Mesenchymal stem cell (in vitro differentiated cells and primary cell): ENCODE measurements around the gene GOLGA6L10.
A peak's percentile ranks its signal among the peaks of the same experiment; 100 is the strongest.
"Not testable (repeated sequence)": the region's sequence is repeated elsewhere in the genome, so short reads cannot be mapped to it uniquely, and the experiment has no call there.

Experiments
- DNase-seq: peaks from one replicate; pipeline ENCODE4 v3.0.0-alpha.2; 2013
- H2AFZ ChIP-seq: one replicate; pipeline ENCODE4 v1.6.1; 2013; ENCODE audit warnings: low read depth, mild to moderate bottlenecking, control low read depth, inconsistent platforms, low read length, moderate library complexity
- H2AK5ac ChIP-seq: 2 replicates; pipeline ENCODE4 v1.6.1; 2013; ENCODE audit warnings: low read length, moderate library complexity, mild to moderate bottlenecking, inconsistent platforms; ENCODE audit not compliant: severe bottlenecking
- H2BK120ac ChIP-seq: one replicate; pipeline ENCODE4 v1.6.1; 2013; ENCODE audit warnings: low read depth, mild to moderate bottlenecking, inconsistent platforms, low read length, moderate library complexity
- H2BK12ac ChIP-seq, 2 experiments: one replicate each; pipeline ENCODE4 v1.6.1; 2013; ENCODE audit warnings: inconsistent platforms in 2 of 2, low read length in 2 of 2, mild to moderate bottlenecking in 2 of 2, moderate library complexity in 2 of 2, control low read depth in 1 of 2
- H2BK15ac ChIP-seq: one replicate; pipeline ENCODE4 v1.6.1; 2013; ENCODE audit warnings: mild to moderate bottlenecking, low read depth, inconsistent platforms; ENCODE audit not compliant: poor library complexity, severe bottlenecking
- H2BK5ac ChIP-seq: 2 replicates; pipeline ENCODE4 v1.6.1; 2013; ENCODE audit warnings: low read depth, mild to moderate bottlenecking, low read length, control low read depth, inconsistent platforms; ENCODE audit not compliant: poor library complexity, severe bottlenecking
- H3K14ac ChIP-seq, 2 experiments: one replicate each; pipeline ENCODE4 v1.6.1; 2013; ENCODE audit warnings: inconsistent platforms in 2 of 2, low read length in 2 of 2, control low read depth in 1 of 2, mild to moderate bottlenecking in 1 of 2, moderate library complexity in 1 of 2
- H3K18ac ChIP-seq, 2 experiments: one replicate each; pipeline ENCODE4 v1.6.1; 2013; ENCODE audit warnings: inconsistent platforms in 2 of 2, low read length in 2 of 2, control low read depth in 1 of 2, low read depth in 1 of 2, mild to moderate bottlenecking in 1 of 2
- H3K23ac ChIP-seq, 2 experiments: one replicate each; pipeline ENCODE4 v1.6.1; 2013; ENCODE audit warnings: inconsistent platforms in 2 of 2, low read length in 2 of 2, mild to moderate bottlenecking in 2 of 2, moderate library complexity in 2 of 2, control low read depth in 1 of 2
- H3K27ac ChIP-seq: 2 replicates; pipeline ENCODE4 v1.5.1; 2013; ENCODE audit warnings: mild to moderate bottlenecking, moderate library complexity, low read length, control low read depth, inconsistent platforms; ENCODE audit not compliant: poor library complexity, severe bottlenecking
- H3K27me3 ChIP-seq, 2 experiments: 2 replicates each; pipeline versions ENCODE4 v1.6.1 to v1.7.0; 2013; ENCODE audit warnings: low read length in 2 of 2, mild to moderate bottlenecking in 2 of 2, moderate library complexity in 2 of 2, control low read depth in 1 of 2, inconsistent platforms in 1 of 2; ENCODE audit not compliant: control insufficient read depth in 1 of 2, insufficient read depth in 1 of 2
- H3K36me3 ChIP-seq, 2 experiments: 2 replicates each; pipeline versions ENCODE4 v1.6.1 to v1.7.0; 2013; ENCODE audit warnings: low read length in 2 of 2, control low read depth in 1 of 2, inconsistent platforms in 1 of 2, low read depth in 1 of 2, mild to moderate bottlenecking in 1 of 2; ENCODE audit not compliant: insufficient read depth in 2 of 2, control insufficient read depth in 1 of 2
- H3K4ac ChIP-seq, 2 experiments: one replicate each; pipeline ENCODE4 v1.6.1; 2013; ENCODE audit warnings: inconsistent platforms in 2 of 2, low read length in 2 of 2, mild to moderate bottlenecking in 2 of 2, moderate library complexity in 2 of 2, control low read depth in 1 of 2, low read depth in 1 of 2
- H3K4me1 ChIP-seq: 2 replicates; pipeline ENCODE4 v1.6.1; 2013; ENCODE audit warnings: low read depth, low read length, control low read depth; ENCODE audit not compliant: control insufficient read depth, insufficient read depth
- H3K4me2 ChIP-seq: 2 replicates; pipeline ENCODE4 v1.6.1; 2013; ENCODE audit warnings: low read length, mild to moderate bottlenecking, inconsistent platforms; ENCODE audit not compliant: poor library complexity, severe bottlenecking
- H3K4me3 ChIP-seq, 2 experiments: 2 replicates each; pipeline versions ENCODE4 v1.5.1 to v1.7.0; 2013; ENCODE audit warnings: low read length in 2 of 2, mild to moderate bottlenecking in 2 of 2, control low read depth in 1 of 2, low read depth in 1 of 2; ENCODE audit not compliant: insufficient read depth in 1 of 2
- H3K79me1 ChIP-seq: replicated peaks from 2 replicates; pipeline ENCODE4 v1.6.1; 2013; ENCODE audit warnings: mild to moderate bottlenecking, control low read depth, low read length, inconsistent platforms; ENCODE audit not compliant: poor library complexity, severe bottlenecking
- H3K9ac ChIP-seq: 2 replicates; pipeline ENCODE4 v1.7.0; 2013; ENCODE audit warnings: mild to moderate bottlenecking, low read length, moderate library complexity
- H3K9me3 ChIP-seq: 2 replicates; pipeline ENCODE4 v1.7.0; 2013; ENCODE audit warnings: mild to moderate bottlenecking, low read length; ENCODE audit not compliant: control insufficient read depth
- H4K8ac ChIP-seq: one replicate; pipeline ENCODE4 v1.6.1; 2013; ENCODE audit warnings: inconsistent platforms, mild to moderate bottlenecking, low read length, moderate library complexity
- H4K91ac ChIP-seq: one replicate; pipeline ENCODE4 v1.6.1; 2013; ENCODE audit warnings: mild to moderate bottlenecking, low read length, inconsistent platforms
- WGBS: methylation state at CpG from one replicate; pipeline ENCODE4 v1.1.7; 2013; ENCODE audit warnings: mixed read lengths; 5-methylcytosine and 5-hydroxymethylcytosine counted together

Gene GOLGA6L10

GRCh38 chr15:82393671-82394070, 44.4 kb upstream of the GOLGA6L10 start:
- Histone ChIP-seq H3K36me3 (no peaks in the 10 kb centered on the region), H3K4ac (no peak overlapping the region), H3K4me2 (no peak overlapping the region), H2BK12ac (no peak overlapping the region), H3K23ac (no peak overlapping the region), H4K91ac (no peak overlapping the region), H3K14ac (no peak overlapping the region), H2AFZ (no peak overlapping the region), H3K18ac (peak overlapping the region in 1 of 2 experiments; percentile 11), H4K8ac (no peak overlapping the region), H2BK120ac (no peak overlapping the region), H3K27ac (no peak overlapping the region), H3K79me1 (no peaks in the 10 kb centered on the region), H3K27me3 (no peaks in the 10 kb centered on the region), H3K4me3 (no peak overlapping the region), H2BK5ac (no peak overlapping the region), H3K9ac (no peak overlapping the region), H2AK5ac (no peak overlapping the region), H3K9me3 (peaks cover 3% of the 10 kb centered on the region), H2BK15ac (no peak overlapping the region), H3K4me1 (peaks cover 3% of the 10 kb centered on the region)
- WGBS = 83% methylated on average over 3 of the region's 4 CpGs
- peak; percentile 18 for DNase-seq

- not testable (repeated sequence) for H4K91ac ChIP-seq, DNase-seq, H2AK5ac ChIP-seq, H3K36me3 ChIP-seq, H2BK15ac ChIP-seq, H3K9me3 ChIP-seq, H3K4ac ChIP-seq, H2BK120ac ChIP-seq, H3K23ac ChIP-seq, H3K4me2 ChIP-seq, H3K27ac ChIP-seq, H3K18ac ChIP-seq, H4K8ac ChIP-seq, H3K4me3 ChIP-seq, H2AFZ ChIP-seq, H3K9ac ChIP-seq, H3K14ac ChIP-seq, H2BK12ac ChIP-seq, H3K4me1 ChIP-seq, H2BK5ac ChIP-seq, H3K79me1 ChIP-seq, H3K27me3 ChIP-seq
- WGBS = 100% methylated on average over 1 of the region's 1 CpG
Measured at GRCh38 chr15:82392077-82392476, 42.8 kb upstream of the GOLGA6L10 start.

GRCh38 chr15:82390152-82390551, 40.9 kb upstream of the GOLGA6L10 start:
- not testable (repeated sequence) for H2AFZ ChIP-seq, DNase-seq
- WGBS = 90% methylated on average over 2 of the region's 3 CpGs

GRCh38 chr15:82387209-82387608, 37.9 kb upstream of the GOLGA6L10 start:
- not testable (repeated sequence) for H3K18ac ChIP-seq, H3K4me1 ChIP-seq, H3K14ac ChIP-seq, H2AK5ac ChIP-seq, H3K4ac ChIP-seq, H2BK5ac ChIP-seq, H3K9me3 ChIP-seq, H3K36me3 ChIP-seq, H3K79me1 ChIP-seq, H2AFZ ChIP-seq, H4K8ac ChIP-seq, H2BK120ac ChIP-seq, H3K4me2 ChIP-seq, H3K27me3 ChIP-seq, DNase-seq, H3K23ac ChIP-seq, H2BK15ac ChIP-seq, H3K27ac ChIP-seq, H4K91ac ChIP-seq, H3K9ac ChIP-seq, H3K4me3 ChIP-seq, H2BK12ac ChIP-seq

More at GRCh38 chr15:82390152-82390551, 40.9 kb upstream of the GOLGA6L10 start:
- not testable (repeated sequence) for H3K27me3 ChIP-seq, H2AK5ac ChIP-seq, H3K9ac ChIP-seq, H3K79me1 ChIP-seq, H2BK5ac ChIP-seq, H4K8ac ChIP-seq, H2BK12ac ChIP-seq, H3K4ac ChIP-seq, H3K36me3 ChIP-seq, H3K27ac ChIP-seq, H3K9me3 ChIP-seq, H4K91ac ChIP-seq, H3K4me3 ChIP-seq, H3K4me2 ChIP-seq, H3K18ac ChIP-seq, H2BK15ac ChIP-seq, H3K14ac ChIP-seq, H3K23ac ChIP-seq, H2BK120ac ChIP-seq, H3K4me1 ChIP-seq
